Measurements from ENCODE around the gene TRAPPC5.

GRCh38 chr19:7737215-7737614 is 56.6 kb downstream of the TRAPPC5 start:
- TF ChIP-seq CTCF (IDR thresholded peaks at IDR 0.05) (no peak), POLR2A (IDR thresholded peaks at IDR 0.05) (no peak)

All from thyroid gland (tissue), 4 donors.